Measurements from ENCODE around the gene ZMYM1. TPM values are rescaled to one million over a fixed set of nuclear protein-coding genes. Genes with fewer than 3 reads are reported as not detected.

Gene ZMYM1
- total RNA-seq, 1 donor from 2014 or later: 14.9 TPM

Other genes with a start within 250 kb of the ZMYM1 start
- 28.9 TPM for gene SMIM12, start 219.6 kb upstream of the ZMYM1 start, total RNA-seq
- gene DLGAP3, start 149.7 kb upstream of the ZMYM1 start, total RNA-seq: 0.43 TPM
- gene TMEM35B, start 94.0 kb upstream of the ZMYM1 start, total RNA-seq: 70.2 TPM
- 19.6 TPM for gene ZMYM6, start 47.4 kb upstream of the ZMYM1 start, total RNA-seq
- gene SFPQ, start 113.8 kb downstream of the ZMYM1 start, total RNA-seq: 164 TPM
- gene ZMYM4, start 189.3 kb downstream of the ZMYM1 start, total RNA-seq: 55.5 TPM

Measured in mucosa of gallbladder (tissue), 1 donor.